ENCODE data around the gene ST3GAL3. TPM values are rescaled to one million over a fixed set of nuclear protein-coding genes. Genes with fewer than 3 reads are reported as not detected.

Gene ST3GAL3
- total and polyA plus RNA-seq, 2 of the 13 experiments (the other 11 are each of a cell fraction or from before 2014, with no cell fraction given) = 5.1 to 8.1 TPM

DNA sequence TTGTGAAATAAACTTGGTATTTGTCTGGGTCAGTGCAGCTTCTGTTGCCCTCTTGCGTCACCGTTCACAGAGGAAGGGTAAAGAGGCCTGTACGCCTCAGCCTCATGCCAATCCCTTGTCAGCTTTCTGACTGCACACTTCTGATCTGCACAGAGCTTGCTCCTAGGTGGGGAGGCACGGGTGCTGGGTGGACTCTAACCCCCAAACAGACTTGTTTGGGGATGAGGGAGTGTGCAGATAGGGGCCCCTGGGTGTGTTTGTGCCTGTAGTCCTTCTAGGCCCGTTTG, 270.9 kb downstream of the ST3GAL3 start (continued):
- TF ChIP-seq, protein P1, sequence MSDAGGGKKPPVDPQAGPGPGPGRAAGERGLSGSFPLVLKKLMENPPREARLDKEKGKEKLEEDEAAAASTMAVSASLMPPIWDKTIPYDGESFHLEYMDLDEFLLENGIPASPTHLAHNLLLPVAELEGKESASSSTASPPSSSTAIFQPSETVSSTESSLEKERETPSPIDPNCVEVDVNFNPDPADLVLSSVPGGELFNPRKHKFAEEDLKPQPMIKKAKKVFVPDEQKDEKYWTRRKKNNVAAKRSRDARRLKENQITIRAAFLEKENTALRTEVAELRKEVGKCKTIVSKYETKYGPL (CRISPR knock-in tag; IDR thresholded peaks at IDR 0.05) = no peak
- 0 out of 2 replicates have a peak, but pooled peaks have one; percentile 7 for TF ChIP-seq FOXO1 (CRISPR knock-in tag; IDR thresholded peaks at IDR 0.05)
- TF ChIP-seq SMAD9 (CRISPR knock-in tag; IDR thresholded peaks at IDR 0.05) = no peak
- TF ChIP-seq JUND (CRISPR knock-in tag; IDR thresholded peaks at IDR 0.05) = peak; percentile 46; the same call in 1 of the 2 replicates
- TF ChIP-seq ZNF558 (CRISPR knock-in tag; IDR thresholded peaks at IDR 0.05; ENCODE audit: borderline replicate concordance) = 0 out of 2 replicates have a peak, but pooled peaks have one; percentile 46
- TF ChIP-seq ZIK1 (CRISPR knock-in tag; IDR thresholded peaks at IDR 0.05; ENCODE audit: borderline replicate concordance, low read depth) = peak; percentile 30; the same call in 1 of the 2 replicates
- TF ChIP-seq ZNF484 (CRISPR knock-in tag; IDR thresholded peaks at IDR 0.05; ENCODE audit: borderline replicate concordance, low read depth) = no peak
- peak; percentile 41; the same call in 1 of the 2 replicates for TF ChIP-seq ZNF563 (CRISPR knock-in tag; IDR thresholded peaks at IDR 0.05)
- TF ChIP-seq PAF1 (CRISPR knock-in tag; IDR thresholded peaks at IDR 0.05) = no peak
- no peak for TF ChIP-seq LCORL (IDR thresholded peaks at IDR 0.05)
- no peak for TF ChIP-seq LCORL (CRISPR knock-in tag; IDR thresholded peaks at IDR 0.05)
- no peak for TF ChIP-seq SMARCE1 (IDR thresholded peaks at IDR 0.05; ENCODE audit: borderline replicate concordance)
- TF ChIP-seq MIXL1 (CRISPR knock-in tag; IDR thresholded peaks at IDR 0.05) = no peak
- TF ChIP-seq, protein P2, sequence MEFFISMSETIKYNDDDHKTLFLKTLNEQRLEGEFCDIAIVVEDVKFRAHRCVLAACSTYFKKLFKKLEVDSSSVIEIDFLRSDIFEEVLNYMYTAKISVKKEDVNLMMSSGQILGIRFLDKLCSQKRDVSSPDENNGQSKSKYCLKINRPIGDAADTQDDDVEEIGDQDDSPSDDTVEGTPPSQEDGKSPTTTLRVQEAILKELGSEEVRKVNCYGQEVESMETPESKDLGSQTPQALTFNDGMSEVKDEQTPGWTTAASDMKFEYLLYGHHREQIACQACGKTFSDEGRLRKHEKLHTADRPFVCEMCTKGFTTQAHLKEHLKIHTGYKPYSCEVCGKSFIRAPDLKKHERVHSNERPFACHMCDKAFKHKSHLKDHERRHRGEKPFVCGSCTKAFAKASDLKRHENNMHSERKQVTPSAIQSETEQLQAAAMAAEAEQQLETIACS (CRISPR knock-in tag; IDR thresholded peaks at IDR 0.05) = no peak
- TF ChIP-seq ZNF234 (CRISPR knock-in tag; conservative IDR thresholded peaks at IDR 0.05) = no peak
- no peak for TF ChIP-seq BCL6 (CRISPR knock-in tag; IDR thresholded peaks at IDR 0.05)
- TF ChIP-seq GTF3A (CRISPR knock-in tag; conservative IDR thresholded peaks at IDR 0.05) = no peak
- TF ChIP-seq HOXD1 (CRISPR knock-in tag; IDR thresholded peaks at IDR 0.05) = no peak
- TF ChIP-seq ZBTB38 (CRISPR knock-in tag; IDR thresholded peaks at IDR 0.05) = no peak
- TF ChIP-seq HNF4G (IDR thresholded peaks at IDR 0.05; ENCODE audit: borderline replicate concordance, low read depth, low read length) = peak; percentile 15; the same call in 1 of the 2 replicates
- TF ChIP-seq HNF4G (CRISPR knock-in tag; IDR thresholded peaks at IDR 0.05; ENCODE audit: borderline replicate concordance, low read depth) = no peak
- no peak for TF ChIP-seq ZFAT (CRISPR knock-in tag; conservative IDR thresholded peaks at IDR 0.05)
- no peak for TF ChIP-seq CHD4 (IDR thresholded peaks at IDR 0.05; ENCODE audit: borderline replicate concordance, low read length)
- TF ChIP-seq SATB2 (CRISPR knock-in tag; IDR thresholded peaks at IDR 0.05) = no peak
- TF ChIP-seq, protein P3, sequence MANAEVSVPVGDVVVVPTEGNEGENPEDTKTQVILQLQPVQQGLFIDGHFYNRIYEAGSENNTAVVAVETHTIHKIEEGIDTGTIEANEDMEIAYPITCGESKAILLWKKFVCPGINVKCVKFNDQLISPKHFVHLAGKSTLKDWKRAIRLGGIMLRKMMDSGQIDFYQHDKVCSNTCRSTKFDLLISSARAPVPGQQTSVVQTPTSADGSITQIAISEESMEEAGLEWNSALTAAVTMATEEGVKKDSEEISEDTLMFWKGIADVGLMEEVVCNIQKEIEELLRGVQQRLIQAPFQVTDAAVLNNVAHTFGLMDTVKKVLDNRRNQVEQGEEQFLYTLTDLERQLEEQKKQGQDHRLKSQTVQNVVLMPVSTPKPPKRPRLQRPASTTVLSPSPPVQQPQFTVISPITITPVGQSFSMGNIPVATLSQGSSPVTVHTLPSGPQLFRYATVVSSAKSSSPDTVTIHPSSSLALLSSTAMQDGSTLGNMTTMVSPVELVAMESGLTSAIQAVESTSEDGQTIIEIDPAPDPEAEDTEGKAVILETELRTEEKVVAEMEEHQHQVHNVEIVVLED (CRISPR knock-in tag; IDR thresholded peaks at IDR 0.05; ENCODE audit: borderline replicate concordance) = no peak; the same call in 1 of the 2 replicates
- TF ChIP-seq MAF1 (CRISPR knock-in tag; IDR thresholded peaks at IDR 0.05; ENCODE audit: borderline replicate concordance) = no peak
- TF ChIP-seq ZNF274 (CRISPR knock-in tag; IDR thresholded peaks at IDR 0.05) = no peak
- TF ChIP-seq, protein P4, sequence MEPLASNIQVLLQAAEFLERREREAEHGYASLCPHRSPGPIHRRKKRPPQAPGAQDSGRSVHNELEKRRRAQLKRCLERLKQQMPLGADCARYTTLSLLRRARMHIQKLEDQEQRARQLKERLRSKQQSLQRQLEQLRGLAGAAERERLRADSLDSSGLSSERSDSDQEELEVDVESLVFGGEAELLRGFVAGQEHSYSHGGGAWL (CRISPR knock-in tag; IDR thresholded peaks at IDR 0.05) = no peak
- peak; percentile 41; the same call in 1 of the 2 replicates for TF ChIP-seq PHF21A (CRISPR knock-in tag; IDR thresholded peaks at IDR 0.05)
- no peak for TF ChIP-seq HIVEP1 (CRISPR knock-in tag; IDR thresholded peaks at IDR 0.05)
- peak; percentile 17; the same call in 1 of the 2 replicates for TF ChIP-seq ZNF724P (CRISPR knock-in tag; IDR thresholded peaks at IDR 0.05; ENCODE audit: borderline replicate concordance)
- TF ChIP-seq ARNT (IDR thresholded peaks at IDR 0.05) = no peak
- no peak for TF ChIP-seq NFRKB (IDR thresholded peaks at IDR 0.05)

All from HepG2 (cell line).